ENCODE data around the gene TAOK3. TPM values are rescaled to one million over a fixed set of nuclear protein-coding genes. Genes with fewer than 3 reads are reported as not detected.
"Not testable (repeated sequence)": the region's sequence is repeated elsewhere in the genome, so short reads cannot be mapped to it uniquely, and the experiment has no call there.

The TAOK3 gene
- total RNA-seq, 1 donor from 2014 or later, result 59.5 TPM

- Mint-ChIP-seq H3K27me3 (ENCODE audit: insufficient read depth) (no peaks in the 10 kb centered on the region), H3K36me3 (ENCODE audit: low read depth) (peaks cover 6% of the 10 kb centered on the region), H3K4me3 (no peak overlapping the region), H3K27ac (no peak overlapping the region), H3K4me1 (ENCODE audit: low read depth) (peaks cover 18% of the 10 kb centered on the region), H3K9me3 (no peaks in the 10 kb centered on the region)
- intact Hi-C loops (cut with micrococcal nuclease), result no loop called here
- DNase-seq (ENCODE audit: low spot score), result no peak
Measured at GRCh38 chr12:118326991-118327390, 45.7 kb downstream of the TAOK3 start.

GRCh38 chr12:118325081-118325480, 47.6 kb downstream of the TAOK3 start:
- H3K27me3 Mint-ChIP-seq (ENCODE audit: insufficient read depth), result no peaks in the 10 kb centered on the region
- no peak overlapping the region for H3K4me3 Mint-ChIP-seq
- no peak overlapping the region for H3K27ac Mint-ChIP-seq
- intact Hi-C loops (cut with micrococcal nuclease), result no loop called here
- peaks cover 3% of the 10 kb centered on the region for H3K36me3 Mint-ChIP-seq (ENCODE audit: low read depth)
- no peaks in the 10 kb centered on the region for H3K9me3 Mint-ChIP-seq
- H3K4me1 Mint-ChIP-seq (ENCODE audit: low read depth), result peaks cover 10% of the 10 kb centered on the region
- no peak for DNase-seq (ENCODE audit: low spot score)

GRCh38 chr12:118319627-118320026, 53.1 kb downstream of the TAOK3 start:
- peaks cover 7% of the 10 kb centered on the region for H3K36me3 Mint-ChIP-seq (ENCODE audit: low read depth)
- peaks cover 12% of the 10 kb centered on the region for H3K4me1 Mint-ChIP-seq (ENCODE audit: low read depth)
- H3K4me3 Mint-ChIP-seq, result no peak overlapping the region
- peaks cover 4% of the 10 kb centered on the region for H3K9me3 Mint-ChIP-seq
- intact Hi-C loops (cut with micrococcal nuclease), result no loop called here
- H3K27ac Mint-ChIP-seq, result no peak overlapping the region
- H3K27me3 Mint-ChIP-seq (ENCODE audit: insufficient read depth), result no peaks in the 10 kb centered on the region
- DNase-seq (ENCODE audit: low spot score), result no peak

- H3K36me3 Mint-ChIP-seq (ENCODE audit: low read depth), result peaks cover 7% of the 10 kb centered on the region
Measured at GRCh38 chr12:118318744-118319143, 54.0 kb downstream of the TAOK3 start.

GRCh38 chr12:118317729-118318128, 55.0 kb downstream of the TAOK3 start:
- Mint-ChIP-seq H3K27ac (no peak overlapping the region), H3K36me3 (ENCODE audit: low read depth) (peaks cover 8% of the 10 kb centered on the region), H3K4me3 (no peak overlapping the region), H3K9me3 (peaks cover 4% of the 10 kb centered on the region), H3K27me3 (ENCODE audit: insufficient read depth) (no peaks in the 10 kb centered on the region), H3K4me1 (ENCODE audit: low read depth) (peaks cover 24% of the 10 kb centered on the region)
- intact Hi-C loops (cut with micrococcal nuclease), result no loop called here
- no peak for DNase-seq (ENCODE audit: low spot score)

More at GRCh38 chr12:118318744-118319143, 54.0 kb downstream of the TAOK3 start:
- no peaks in the 10 kb centered on the region for H3K27me3 Mint-ChIP-seq (ENCODE audit: insufficient read depth)
- H3K4me3 Mint-ChIP-seq, result no peak overlapping the region
- peaks cover 19% of the 10 kb centered on the region for H3K4me1 Mint-ChIP-seq (ENCODE audit: low read depth)
- peaks cover 4% of the 10 kb centered on the region for H3K9me3 Mint-ChIP-seq
- intact Hi-C loops (cut with micrococcal nuclease), result no loop called here
- DNase-seq (ENCODE audit: low spot score), result no peak
- H3K27ac Mint-ChIP-seq, result no peak overlapping the region

GRCh38 chr12:118315821-118316220, 56.9 kb downstream of the TAOK3 start:
- H3K9me3 Mint-ChIP-seq, result peaks cover 4% of the 10 kb centered on the region
- intact Hi-C loops (cut with micrococcal nuclease), result loop anchor here (2.0 kb wide), 1 partner anchor 55 kb away; no protein-coding TSS in a partner anchor
- H3K27ac Mint-ChIP-seq, result no peak overlapping the region
- peaks cover 10% of the 10 kb centered on the region for H3K36me3 Mint-ChIP-seq (ENCODE audit: low read depth)
- H3K4me3 Mint-ChIP-seq, result no peak overlapping the region
- DNase-seq (ENCODE audit: low spot score), result no peak
- peaks cover 34% of the 10 kb centered on the region for H3K4me1 Mint-ChIP-seq (ENCODE audit: low read depth)
- H3K27me3 Mint-ChIP-seq (ENCODE audit: insufficient read depth), result no peaks in the 10 kb centered on the region

GRCh38 chr12:118312578-118312977, 60.1 kb downstream of the TAOK3 start:
- peak overlapping the region; percentile 9 for H3K4me3 Mint-ChIP-seq

GRCh38 chr12:118311666-118312065, 61.0 kb downstream of the TAOK3 start:
- no peaks in the 10 kb centered on the region for H3K9me3 Mint-ChIP-seq
- peaks cover 3% of the 10 kb centered on the region for H3K36me3 Mint-ChIP-seq (ENCODE audit: low read depth)
- peaks cover 51% of the 10 kb centered on the region for H3K4me1 Mint-ChIP-seq (ENCODE audit: low read depth)
- no peaks in the 10 kb centered on the region for H3K27me3 Mint-ChIP-seq (ENCODE audit: insufficient read depth)
- intact Hi-C loops (cut with micrococcal nuclease), result no loop called here
- no peak overlapping the region for H3K4me3 Mint-ChIP-seq
- DNase-seq (ENCODE audit: low spot score), result no peak
- no peak overlapping the region for H3K27ac Mint-ChIP-seq

More at GRCh38 chr12:118312578-118312977, 60.1 kb downstream of the TAOK3 start:
- intact Hi-C loops (cut with micrococcal nuclease), result no loop called here
- no peaks in the 10 kb centered on the region for H3K9me3 Mint-ChIP-seq
- peaks cover 3% of the 10 kb centered on the region for H3K36me3 Mint-ChIP-seq (ENCODE audit: low read depth)
- no peak for DNase-seq (ENCODE audit: low spot score)
- H3K4me1 Mint-ChIP-seq (ENCODE audit: low read depth), result peaks cover 44% of the 10 kb centered on the region
- H3K27me3 Mint-ChIP-seq (ENCODE audit: insufficient read depth), result no peaks in the 10 kb centered on the region
- peak overlapping the region; percentile 72 for H3K27ac Mint-ChIP-seq

- Mint-ChIP-seq H3K9me3 (no peaks in the 10 kb centered on the region), H3K27ac (no peak overlapping the region), H3K36me3 (ENCODE audit: low read depth) (peaks cover 3% of the 10 kb centered on the region), H3K4me1 (ENCODE audit: low read depth) (peaks cover 44% of the 10 kb centered on the region), H3K4me3 (no peak overlapping the region), H3K27me3 (ENCODE audit: insufficient read depth) (no peaks in the 10 kb centered on the region)
- no peak for DNase-seq (ENCODE audit: low spot score)
- intact Hi-C loops (cut with micrococcal nuclease), result no loop called here
Measured at GRCh38 chr12:118310320-118310719, 62.4 kb downstream of the TAOK3 start.

GRCh38 chr12:118308006-118308405, 64.7 kb downstream of the TAOK3 start:
- DNase-seq (ENCODE audit: low spot score); H3K27me3 Mint-ChIP-seq (ENCODE audit: insufficient read depth); H3K36me3 Mint-ChIP-seq (ENCODE audit: low read depth); H3K9me3 Mint-ChIP-seq; H3K27ac Mint-ChIP-seq; H3K4me3 Mint-ChIP-seq: not testable (repeated sequence)
- intact Hi-C loops (cut with micrococcal nuclease), result loop anchor here (10.0 kb wide), 1 partner anchor 263 kb away; no protein-coding TSS in a partner anchor
- H3K4me1 Mint-ChIP-seq (ENCODE audit: low read depth), result peaks cover 33% of the 10 kb centered on the region

- H3K4me3 Mint-ChIP-seq, result peak overlapping the region; percentile 70
- H3K27ac Mint-ChIP-seq, result peak overlapping the region; percentile 62
- intact Hi-C loops (cut with micrococcal nuclease), result loop anchor here (1.0 to 10.0 kb wide), 4 partner anchors 50 to 263 kb away; no protein-coding TSS in a partner anchor
- H3K9me3 Mint-ChIP-seq, result no peaks in the 10 kb centered on the region
- H3K36me3 Mint-ChIP-seq (ENCODE audit: low read depth), result peaks cover 2% of the 10 kb centered on the region
- peaks cover 33% of the 10 kb centered on the region for H3K4me1 Mint-ChIP-seq (ENCODE audit: low read depth)
- peak; percentile 2 for DNase-seq (ENCODE audit: low spot score)
- no peaks in the 10 kb centered on the region for H3K27me3 Mint-ChIP-seq (ENCODE audit: insufficient read depth)
Measured at GRCh38 chr12:118307069-118307954, 65.4 kb downstream of the TAOK3 start.

GRCh38 chr12:118304093-118304492, 68.6 kb downstream of the TAOK3 start:
- H3K9me3 Mint-ChIP-seq, result no peaks in the 10 kb centered on the region
- H3K4me1 Mint-ChIP-seq (ENCODE audit: low read depth), result peaks cover 42% of the 10 kb centered on the region
- H3K4me3 Mint-ChIP-seq, result no peak overlapping the region
- intact Hi-C loops (cut with micrococcal nuclease), result loop anchor here (10.0 kb wide), 1 partner anchor 259 kb away; no protein-coding TSS in a partner anchor
- no peaks in the 10 kb centered on the region for H3K27me3 Mint-ChIP-seq (ENCODE audit: insufficient read depth)
- DNase-seq (ENCODE audit: low spot score), result no peak
- no peak overlapping the region for H3K27ac Mint-ChIP-seq
- peaks cover 5% of the 10 kb centered on the region for H3K36me3 Mint-ChIP-seq (ENCODE audit: low read depth)

- Mint-ChIP-seq H3K4me1 (ENCODE audit: low read depth) (peaks cover 31% of the 10 kb centered on the region), H3K9me3 (no peaks in the 10 kb centered on the region), H3K27me3 (ENCODE audit: insufficient read depth) (no peaks in the 10 kb centered on the region), H3K27ac (no peak overlapping the region), H3K36me3 (ENCODE audit: low read depth) (peaks cover 5% of the 10 kb centered on the region), H3K4me3 (no peak overlapping the region)
- no peak for DNase-seq (ENCODE audit: low spot score)
- intact Hi-C loops (cut with micrococcal nuclease), result loop anchor here (10.0 kb wide), 1 partner anchor 257 kb away; no protein-coding TSS in a partner anchor
Measured at GRCh38 chr12:118302053-118302452, 70.7 kb downstream of the TAOK3 start.

Measured in activated T-helper 1 cell treated with anti-CD3 and anti-CD28 coated beads, Interleukin-12 subunit alpha, Interleukin-12 subunit beta, Interleukin-2, Interleukin-4 antibody, amounts not matched to agents 30 ng/mL and 10 ng/mL and 1 ng/mL, durations not matched to agents 14 hours and 24 hours and 36 hours (primary cell).